K562 (cell line): ENCODE data around the gene RHNO1. TPM values are rescaled to one million over a fixed set of nuclear protein-coding genes. Genes with fewer than 3 reads are reported as not detected.

Experiments used
- ATAC-seq: fragments of 200-7000 bp; cut with Tn5 transposase; 3 replicates; pipeline ENCODE4 v1.9.1; 2020; ENCODE audit warnings: moderate library complexity
- BruUV-seq: library from RNA; stranded (reverse); fragments of 400-500 nt; replicated peaks from 2 replicates; lab custom pipeline; 2021; lab: Mats Ljungman, UMichigan
- CTCF ChIA-PET: fragments of 300-600 bp; formaldehyde crosslinking; extraction: SDS; loops from one replicate; lab custom pipeline; 2021; ENCODE audit warnings: low intra/inter-chr PET ratio; lab: Yijun Ruan, JAX
- POLR2A ChIA-PET: fragments of 300-600, 350-650 bp; sonication (Branson Sonifier 250); formaldehyde crosslinking; extraction: SDS; loops from one replicate; lab custom pipeline; 2021; ENCODE audit warnings: antibody characterized with exemption, inconsistent platforms; lab: Yijun Ruan, JAX
- DNase-seq, 4 experiments: peaks; one replicate each; pipeline versions ENCODE4 v3.0.0 to v3.0.0-alpha.2; 2011 to 2018; ENCODE audit warnings: low spot score in 3 of 4, mixed read lengths in 3 of 4; ENCODE audit errors: extremely low read depth in 1 of 4
- FAIRE-seq: peaks from 2 replicates; lab custom pipeline; 2011; peaks lifted over from hg19 to GRCh38; lab: Jason Lieb, UNC
- H2AFZ ChIP-seq: 2 replicates; pipeline ENCODE4 v1.6.0; 2011; ENCODE audit warnings: low read depth, low read length, control low read depth, inconsistent platforms
- H3K27ac ChIP-seq: fragments of 200-600 bp; 3 replicates; pipeline ENCODE4 v1.8.0; 2011; ENCODE audit warnings: low read depth, mild to moderate bottlenecking, control low read depth, inconsistent platforms, low read length, moderate library complexity, mixed read lengths; ENCODE audit errors: extremely low read depth
- H3K27me3 ChIP-seq, 2 experiments: fragments of 300-600 bp in 1 of 2; 2 replicates in 1 of 2; 3 replicates in 1 of 2; pipeline versions ENCODE4 v1.6.0 to v1.8.0; 2011; ENCODE audit warnings: inconsistent platforms in 2 of 2, low read length in 2 of 2, mild to moderate bottlenecking in 1 of 2, mixed read lengths in 1 of 2, moderate library complexity in 1 of 2; ENCODE audit not compliant: control insufficient read depth in 2 of 2, insufficient read depth in 2 of 2
- H3K36me3 ChIP-seq: fragments of 300-600 bp; 3 replicates; pipeline ENCODE4 v1.8.0; 2011; ENCODE audit warnings: mild to moderate bottlenecking, low read length, inconsistent platforms; ENCODE audit not compliant: control insufficient read depth, insufficient read depth
- H3K4me1 ChIP-seq, 2 experiments: fragments of 200-600 bp in 1 of 2; replicated peaks in 1 of 2; 2 replicates in 1 of 2; 3 replicates in 1 of 2; pipeline versions ENCODE4 v1.5.1 to v1.8.0; 2011; ENCODE audit warnings: inconsistent platforms in 2 of 2, low read length in 2 of 2, mild to moderate bottlenecking in 1 of 2, mixed read lengths in 1 of 2, moderate library complexity in 1 of 2; ENCODE audit not compliant: control insufficient read depth in 2 of 2, insufficient read depth in 2 of 2
- H3K4me2 ChIP-seq: 2 replicates; pipeline ENCODE4 v1.6.1; 2011; ENCODE audit warnings: low read length, control low read depth, inconsistent platforms, mixed read lengths; ENCODE audit not compliant: insufficient read depth
- H3K4me3 ChIP-seq: fragments of 200-600 bp; sonication (generic), shearing (Covaris generic); 2 replicates; pipeline ENCODE4 v1.5.1; 2016; ENCODE audit warnings: control low read depth, inconsistent platforms
- H3K79me2 ChIP-seq: fragments of 200-600 bp; 3 replicates; pipeline ENCODE4 v1.8.0; 2011; ENCODE audit warnings: low read length, inconsistent platforms; ENCODE audit not compliant: control insufficient read depth, insufficient read depth
- H3K9ac ChIP-seq, 2 experiments: 2 replicates each; pipeline versions ENCODE4 v1.6.0 to v1.6.1; 2011; ENCODE audit warnings: low read depth in 2 of 2, low read length in 2 of 2, control low read depth in 1 of 2, inconsistent platforms in 1 of 2, mild to moderate bottlenecking in 1 of 2, mixed read lengths in 1 of 2; ENCODE audit not compliant: insufficient read depth in 1 of 2
- H3K9me1 ChIP-seq: one replicate; pipeline ENCODE4 v1.6.0; 2011; ENCODE audit warnings: inconsistent platforms, mild to moderate bottlenecking, low read length, moderate library complexity; ENCODE audit not compliant: control insufficient read depth, insufficient read depth
- H3K9me3 ChIP-seq: replicated peaks from 2 replicates; pipeline ENCODE4 v1.5.1; 2011; ENCODE audit warnings: low read depth, low read length, inconsistent platforms; ENCODE audit not compliant: control insufficient read depth, insufficient read depth
- H4K20me1 ChIP-seq: replicated peaks from 2 replicates; pipeline ENCODE4 v1.6.1; 2011; ENCODE audit warnings: low read length, inconsistent platforms, mixed read lengths; ENCODE audit not compliant: control insufficient read depth, insufficient read depth
- CHD1 ChIP-seq: fragments of 200-600 bp; sonication (generic); IDR thresholded peaks from one replicate; pipeline ENCODE4 v1.6.1; 2012; ENCODE audit warnings: mild to moderate bottlenecking, moderate library complexity, low read length, inconsistent platforms
- ETV5 ChIP-seq: sonication (generic); formaldehyde crosslinking; IDR thresholded peaks from 2 replicates; pipeline ENCODE4 v1.4.0; 2020; ENCODE audit warnings: low read depth, mild to moderate bottlenecking, missing genetic modification reagents
- KDM2B ChIP-seq: fragments of 250-450 bp; sonication (Bioruptor Pico); IDR thresholded peaks from 2 replicates; pipeline ENCODE4 v1.8.0; 2021; ENCODE audit warnings: mild to moderate bottlenecking, moderate library complexity
- MTF1 ChIP-seq: fragments of 250-450 bp; sonication (Bioruptor Pico); IDR thresholded peaks from 2 replicates; pipeline ENCODE4 v1.9.0; 2021; ENCODE audit warnings: moderate library complexity, mild to moderate bottlenecking, inconsistent platforms, borderline replicate concordance
- POLR2A ChIP-seq: fragments of 450-650 bp; conservative IDR thresholded peaks from 2 replicates; pipeline ENCODE4 v1.6.1; 2016
- RBM14 ChIP-seq: fragments of 200-400 bp; formaldehyde crosslinking; IDR thresholded peaks from 2 replicates; pipeline ENCODE4 v1.6.1; 2018; ENCODE audit warnings: low read depth, mild to moderate bottlenecking, low read length, moderate library complexity, borderline replicate concordance; ENCODE audit not compliant: insufficient read depth
- RBM22 ChIP-seq: fragments of 200-400 bp; formaldehyde crosslinking; IDR thresholded peaks from 2 replicates; pipeline ENCODE4 v1.6.1; 2018; ENCODE audit warnings: low read length, low read depth; ENCODE audit not compliant: poor library complexity, severe bottlenecking
- RBM39 ChIP-seq: fragments of 200-400 bp; formaldehyde crosslinking; optimal IDR thresholded peaks from 2 replicates; pipeline ENCODE3; 2018; ENCODE audit warnings: low read depth, low read length
- SP2 ChIP-seq: IDR thresholded peaks from 2 replicates; pipeline ENCODE4 v1.6.1; 2011; ENCODE audit warnings: mild to moderate bottlenecking, low read depth, low read length, moderate library complexity; ENCODE audit not compliant: poor library complexity, severe bottlenecking; ENCODE audit errors: extremely low read depth
- TARDBP ChIP-seq: fragments of 450-650 bp; IDR thresholded peaks from 2 replicates; pipeline ENCODE4 v1.6.1; 2016
- U2AF1 ChIP-seq: fragments of 200-400 bp; formaldehyde crosslinking; optimal IDR thresholded peaks from 2 replicates; pipeline ENCODE3; 2017; ENCODE audit warnings: mild to moderate bottlenecking, low read depth, low read length, moderate library complexity
- ZKSCAN3 ChIP-seq: fragments of 250-450 bp; sonication (Bioruptor Pico); IDR thresholded peaks from 2 replicates; pipeline ENCODE4 v1.4.0; 2020
- ZNF589 ChIP-seq: fragments of 200-800 bp; sonication (Bioruptor generic); IDR thresholded peaks from 2 replicates; pipeline ENCODE4 v1.6.1; 2016; ENCODE audit warnings: low read depth, missing genetic modification characterization, missing compliant biosample characterization
- ZSCAN29 ChIP-seq: fragments of 450-650 bp; IDR thresholded peaks from 2 replicates; pipeline ENCODE4 v1.6.1; 2017
- WGBS: fragments of 100-300 bp; shearing (Covaris generic); methylation state at CpG from one replicate; pipeline ENCODE4 v1.1.6; 2016; ENCODE audit warnings: low coverage, mixed read lengths; ENCODE audit not compliant: insufficient coverage; ENCODE audit errors: missing lambda C conversion rate; 5-methylcytosine and 5-hydroxymethylcytosine counted together
- in situ Hi-C: fragments of 300-500 bp; cut with MboI; formaldehyde crosslinking; loops from 4 replicates; pipeline ENCODE4 v1.15.0; 2018; ENCODE audit warnings: inconsistent platforms, mixed read lengths
- intact Hi-C: fragments of 100-400 bp; cut with micrococcal nuclease; formaldehyde crosslinking; loops from 2 replicates; pipeline ENCODE4 v1.14.2; 2022
- polyA plus RNA-seq, 8 experiments: library from polyadenylated mRNA; depleted of rRNA in 4 of 8; stranded (reverse) in 5 of 8; unstranded in 3 of 8; fragments of >200 nt; fragmentation: Nextera tagmentation in 2 of 8; fragmentation: Illumina TruSeq in 1 of 8; extraction: Ambion mirVana in 2 of 8; extraction: Trizol in 1 of 8; gene quantifications; 2 replicates each; pipeline versions ENCODE4 v1.2.1 to v1.2.3, GENCODE V29; 2011 to 2014; ENCODE audit warnings: inconsistent platforms in 1 of 8, missing spikeins in 1 of 8
- total RNA-seq, 7 experiments: library from RNA; depleted of rRNA in 6 of 7; stranded (reverse); fragments of >200 nt in 6 of 7; fragmentation: Illumina TruSeq in 2 of 7; extraction: Trizol in 2 of 7; gene quantifications; 2 replicates each; pipeline versions ENCODE4 v1.2.1 to v1.2.3, GENCODE V29; 2011 to 2021; ENCODE audit warnings: low replicate concordance in 1 of 7
- TF ChIP-seq, protein P1 (sequence below): fragments of 450-650 bp; formaldehyde crosslinking; IDR thresholded peaks from 2 replicates; pipeline ENCODE4 v1.4.0; 2020; ENCODE audit warnings: mild to moderate bottlenecking, moderate library complexity
- TF ChIP-seq, protein P2 (sequence below): fragments of 450-650 bp; formaldehyde crosslinking; IDR thresholded peaks from 2 replicates; pipeline ENCODE4 v1.4.0; 2020; ENCODE audit warnings: mild to moderate bottlenecking, moderate library complexity
- TF ChIP-seq, protein P3 (sequence below): IDR thresholded peaks from 2 replicates; pipeline ENCODE4 v1.6.1; 2014; ENCODE audit warnings: antibody characterized with exemption

RHNO1 gene
- total and polyA plus RNA-seq, 9 of the 15 experiments (the other 6 are each of a cell fraction or from before 2014, with no cell fraction given) = 20.8 to 62.7 (median 28.8) TPM

GRCh38 chr12:2933586-2933985, 56.6 kb downstream of the RHNO1 start:
- H2AFZ ChIP-seq = no peak overlapping the region
- no peaks in the 10 kb centered on the region for H4K20me1 ChIP-seq
- TF ChIP-seq, protein P1, sequence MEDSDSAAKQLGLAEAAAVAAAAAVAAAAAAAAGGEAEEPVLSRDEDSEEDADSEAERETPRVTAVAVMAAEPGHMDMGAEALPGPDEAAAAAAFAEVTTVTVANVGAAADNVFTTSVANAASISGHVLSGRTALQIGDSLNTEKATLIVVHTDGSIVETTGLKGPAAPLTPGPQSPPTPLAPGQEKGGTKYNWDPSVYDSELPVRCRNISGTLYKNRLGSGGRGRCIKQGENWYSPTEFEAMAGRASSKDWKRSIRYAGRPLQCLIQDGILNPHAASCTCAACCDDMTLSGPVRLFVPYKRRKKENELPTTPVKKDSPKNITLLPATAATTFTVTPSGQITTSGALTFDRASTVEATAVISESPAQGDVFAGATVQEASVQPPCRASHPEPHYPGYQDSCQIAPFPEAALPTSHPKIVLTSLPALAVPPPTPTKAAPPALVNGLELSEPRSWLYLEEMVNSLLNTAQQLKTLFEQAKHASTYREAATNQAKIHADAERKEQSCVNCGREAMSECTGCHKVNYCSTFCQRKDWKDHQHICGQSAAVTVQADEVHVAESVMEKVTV = no peak
- TF ChIP-seq ZNF589 (CRISPR knock-in tag) (no peak), RBM22 (no peak), ETV5 (CRISPR knock-in tag) (no peak), U2AF1 (no peak), TARDBP (no peak), ZKSCAN3 (CRISPR knock-in tag) (no peak), ZSCAN29 (no peak), POLR2A (no peak), MTF1 (CRISPR knock-in tag) (no peak), RBM14 (no peak), SP2 (no peak), CHD1 (no peak), RBM39 (no peak), KDM2B (CRISPR knock-in tag) (no peak)
- TF ChIP-seq, protein P2, sequence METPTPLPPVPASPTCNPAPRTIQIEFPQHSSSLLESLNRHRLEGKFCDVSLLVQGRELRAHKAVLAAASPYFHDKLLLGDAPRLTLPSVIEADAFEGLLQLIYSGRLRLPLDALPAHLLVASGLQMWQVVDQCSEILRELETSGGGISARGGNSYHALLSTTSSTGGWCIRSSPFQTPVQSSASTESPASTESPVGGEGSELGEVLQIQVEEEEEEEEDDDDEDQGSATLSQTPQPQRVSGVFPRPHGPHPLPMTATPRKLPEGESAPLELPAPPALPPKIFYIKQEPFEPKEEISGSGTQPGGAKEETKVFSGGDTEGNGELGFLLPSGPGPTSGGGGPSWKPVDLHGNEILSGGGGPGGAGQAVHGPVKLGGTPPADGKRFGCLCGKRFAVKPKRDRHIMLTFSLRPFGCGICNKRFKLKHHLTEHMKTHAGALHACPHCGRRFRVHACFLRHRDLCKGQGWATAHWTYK = no peak
- TF ChIP-seq, protein P3, sequence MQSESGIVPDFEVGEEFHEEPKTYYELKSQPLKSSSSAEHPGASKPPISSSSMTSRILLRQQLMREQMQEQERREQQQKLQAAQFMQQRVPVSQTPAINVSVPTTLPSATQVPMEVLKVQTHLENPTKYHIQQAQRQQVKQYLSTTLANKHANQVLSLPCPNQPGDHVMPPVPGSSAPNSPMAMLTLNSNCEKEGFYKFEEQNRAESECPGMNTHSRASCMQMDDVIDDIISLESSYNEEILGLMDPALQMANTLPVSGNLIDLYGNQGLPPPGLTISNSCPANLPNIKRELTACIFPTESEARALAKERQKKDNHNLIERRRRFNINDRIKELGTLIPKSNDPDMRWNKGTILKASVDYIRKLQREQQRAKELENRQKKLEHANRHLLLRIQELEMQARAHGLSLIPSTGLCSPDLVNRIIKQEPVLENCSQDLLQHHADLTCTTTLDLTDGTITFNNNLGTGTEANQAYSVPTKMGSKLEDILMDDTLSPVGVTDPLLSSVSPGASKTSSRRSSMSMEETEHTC = no peak
- no peaks in the 10 kb centered on the region for H3K4me1 ChIP-seq
- no peak overlapping the region for H3K4me3 ChIP-seq
- in situ Hi-C loops = no loop called here
- no peaks in the 10 kb centered on the region for H3K9me3 ChIP-seq
- FAIRE-seq (no peak), ATAC-seq (no peak), DNase-seq (no peak)
- BruUV-seq = no TSS peak
- no peak overlapping the region for H3K27ac ChIP-seq
- 83% methylated on average over 1 of the region's 6 CpGs for WGBS
- intact Hi-C loops = no loop called here
- ChIA-PET CTCF (no interaction called here), POLR2A (no interaction called here)
- no peak overlapping the region for H3K4me2 ChIP-seq
- H3K9ac ChIP-seq = no peak overlapping the region
- H3K79me2 ChIP-seq = no peaks in the 10 kb centered on the region
- H3K27me3 ChIP-seq = no peaks in the 10 kb centered on the region
- peaks cover 8% of the 10 kb centered on the region; the same call in 1 of the 3 replicates for H3K36me3 ChIP-seq
- H3K9me1 ChIP-seq = no peaks in the 10 kb centered on the region
